Mesenchymal stem cell (in vitro differentiated cells and primary cell): ENCODE results near the gene PSMD1.

Experiments used
- DNase-seq: peaks from one replicate; pipeline ENCODE4 v3.0.0-alpha.2; 2013
- H2AFZ ChIP-seq: one replicate; pipeline ENCODE4 v1.6.1; 2013; ENCODE audit warnings: low read depth, mild to moderate bottlenecking, control low read depth, inconsistent platforms, low read length, moderate library complexity
- H2AK5ac ChIP-seq: 2 replicates; pipeline ENCODE4 v1.6.1; 2013; ENCODE audit warnings: low read length, moderate library complexity, mild to moderate bottlenecking, inconsistent platforms; ENCODE audit not compliant: severe bottlenecking
- H2BK120ac ChIP-seq: one replicate; pipeline ENCODE4 v1.6.1; 2013; ENCODE audit warnings: low read depth, mild to moderate bottlenecking, inconsistent platforms, low read length, moderate library complexity
- H2BK12ac ChIP-seq, 2 experiments: one replicate each; pipeline ENCODE4 v1.6.1; 2013; ENCODE audit warnings: inconsistent platforms in 2 of 2, low read length in 2 of 2, mild to moderate bottlenecking in 2 of 2, moderate library complexity in 2 of 2, control low read depth in 1 of 2
- H2BK15ac ChIP-seq: one replicate; pipeline ENCODE4 v1.6.1; 2013; ENCODE audit warnings: mild to moderate bottlenecking, low read depth, inconsistent platforms; ENCODE audit not compliant: poor library complexity, severe bottlenecking
- H2BK5ac ChIP-seq: 2 replicates; pipeline ENCODE4 v1.6.1; 2013; ENCODE audit warnings: low read depth, mild to moderate bottlenecking, low read length, control low read depth, inconsistent platforms; ENCODE audit not compliant: poor library complexity, severe bottlenecking
- H3K14ac ChIP-seq, 2 experiments: one replicate each; pipeline ENCODE4 v1.6.1; 2013; ENCODE audit warnings: inconsistent platforms in 2 of 2, low read length in 2 of 2, control low read depth in 1 of 2, mild to moderate bottlenecking in 1 of 2, moderate library complexity in 1 of 2
- H3K18ac ChIP-seq, 2 experiments: one replicate each; pipeline ENCODE4 v1.6.1; 2013; ENCODE audit warnings: inconsistent platforms in 2 of 2, low read length in 2 of 2, control low read depth in 1 of 2, low read depth in 1 of 2, mild to moderate bottlenecking in 1 of 2
- H3K23ac ChIP-seq, 2 experiments: one replicate each; pipeline ENCODE4 v1.6.1; 2013; ENCODE audit warnings: inconsistent platforms in 2 of 2, low read length in 2 of 2, mild to moderate bottlenecking in 2 of 2, moderate library complexity in 2 of 2, control low read depth in 1 of 2
- H3K27ac ChIP-seq: 2 replicates; pipeline ENCODE4 v1.5.1; 2013; ENCODE audit warnings: mild to moderate bottlenecking, moderate library complexity, low read length, control low read depth, inconsistent platforms; ENCODE audit not compliant: poor library complexity, severe bottlenecking
- H3K27me3 ChIP-seq, 2 experiments: 2 replicates each; pipeline versions ENCODE4 v1.6.1 to v1.7.0; 2013; ENCODE audit warnings: low read length in 2 of 2, mild to moderate bottlenecking in 2 of 2, moderate library complexity in 2 of 2, control low read depth in 1 of 2, inconsistent platforms in 1 of 2; ENCODE audit not compliant: control insufficient read depth in 1 of 2, insufficient read depth in 1 of 2
- H3K36me3 ChIP-seq, 2 experiments: 2 replicates each; pipeline versions ENCODE4 v1.6.1 to v1.7.0; 2013; ENCODE audit warnings: low read length in 2 of 2, control low read depth in 1 of 2, inconsistent platforms in 1 of 2, low read depth in 1 of 2, mild to moderate bottlenecking in 1 of 2; ENCODE audit not compliant: insufficient read depth in 2 of 2, control insufficient read depth in 1 of 2
- H3K4ac ChIP-seq, 2 experiments: one replicate each; pipeline ENCODE4 v1.6.1; 2013; ENCODE audit warnings: inconsistent platforms in 2 of 2, low read length in 2 of 2, mild to moderate bottlenecking in 2 of 2, moderate library complexity in 2 of 2, control low read depth in 1 of 2, low read depth in 1 of 2
- H3K4me1 ChIP-seq: 2 replicates; pipeline ENCODE4 v1.6.1; 2013; ENCODE audit warnings: low read depth, low read length, control low read depth; ENCODE audit not compliant: control insufficient read depth, insufficient read depth
- H3K4me2 ChIP-seq: 2 replicates; pipeline ENCODE4 v1.6.1; 2013; ENCODE audit warnings: low read length, mild to moderate bottlenecking, inconsistent platforms; ENCODE audit not compliant: poor library complexity, severe bottlenecking
- H3K4me3 ChIP-seq, 2 experiments: 2 replicates each; pipeline versions ENCODE4 v1.5.1 to v1.7.0; 2013; ENCODE audit warnings: low read length in 2 of 2, mild to moderate bottlenecking in 2 of 2, control low read depth in 1 of 2, low read depth in 1 of 2; ENCODE audit not compliant: insufficient read depth in 1 of 2
- H3K79me1 ChIP-seq: replicated peaks from 2 replicates; pipeline ENCODE4 v1.6.1; 2013; ENCODE audit warnings: mild to moderate bottlenecking, control low read depth, low read length, inconsistent platforms; ENCODE audit not compliant: poor library complexity, severe bottlenecking
- H3K9ac ChIP-seq: 2 replicates; pipeline ENCODE4 v1.7.0; 2013; ENCODE audit warnings: mild to moderate bottlenecking, low read length, moderate library complexity
- H3K9me3 ChIP-seq: 2 replicates; pipeline ENCODE4 v1.7.0; 2013; ENCODE audit warnings: mild to moderate bottlenecking, low read length; ENCODE audit not compliant: control insufficient read depth
- H4K8ac ChIP-seq: one replicate; pipeline ENCODE4 v1.6.1; 2013; ENCODE audit warnings: inconsistent platforms, mild to moderate bottlenecking, low read length, moderate library complexity
- H4K91ac ChIP-seq: one replicate; pipeline ENCODE4 v1.6.1; 2013; ENCODE audit warnings: mild to moderate bottlenecking, low read length, inconsistent platforms
- whole genome bisulfite sequencing: methylation state at CpG from one replicate; pipeline ENCODE4 v1.1.7; 2013; ENCODE audit warnings: mixed read lengths; 5-methylcytosine and 5-hydroxymethylcytosine counted together

Gene PSMD1

DNA sequence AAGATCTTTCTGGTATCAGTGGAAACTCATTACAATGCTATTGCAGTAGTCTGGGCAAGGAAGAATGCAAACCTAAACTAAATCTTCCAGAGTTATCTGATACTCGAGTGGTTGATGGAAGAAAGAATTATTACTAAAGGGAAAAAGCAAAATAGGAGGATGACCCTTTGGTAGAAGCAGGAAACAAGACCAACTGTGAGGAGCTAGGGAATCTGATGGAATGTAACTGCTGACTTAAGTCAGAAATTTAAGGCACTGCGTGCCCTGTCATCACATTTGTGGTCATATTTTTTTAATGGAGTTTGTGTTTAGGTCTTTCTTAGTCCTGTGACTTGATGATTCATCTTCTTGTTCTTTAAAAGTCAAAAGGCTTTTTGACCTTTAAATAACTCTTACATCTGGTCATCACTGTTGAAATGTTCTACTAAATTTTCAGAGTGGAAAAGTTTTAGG is 105.2 kb downstream of the PSMD1 start:
- peak; percentile 99 for DNase-seq
- peaks cover 3 to 45% of the 10 kb centered on the region in 2 experiments for H3K36me3 ChIP-seq
- no peak overlapping the region for H2BK5ac ChIP-seq
- peak overlapping the region; percentile 100 for H3K27ac ChIP-seq
- peak overlapping the region; percentile 87 for H3K9ac ChIP-seq
- H3K4me2 ChIP-seq: no peak overlapping the region
- no peak overlapping the region for H3K4ac ChIP-seq
- no peak overlapping the region for H2BK15ac ChIP-seq
- no peak overlapping the region for H2AK5ac ChIP-seq
- no peak overlapping the region for H2AFZ ChIP-seq
- no peak overlapping the region for H3K14ac ChIP-seq
- H3K79me1 ChIP-seq: peaks cover 3% of the 10 kb centered on the region
- no peaks in the 10 kb centered on the region for H3K9me3 ChIP-seq
- H2BK12ac ChIP-seq: no peak overlapping the region
- no peak overlapping the region for H3K23ac ChIP-seq
- no peak overlapping the region for H2BK120ac ChIP-seq
- WGBS: 0% methylated on average over 2 of the region's 2 CpGs
- no peak overlapping the region for H3K4me3 ChIP-seq
- no peak overlapping the region for H4K8ac ChIP-seq
- no peak overlapping the region for H3K18ac ChIP-seq
- H3K27me3 ChIP-seq: no peaks in the 10 kb centered on the region
- H3K4me1 ChIP-seq: peaks cover 11% of the 10 kb centered on the region
- no peak overlapping the region for H4K91ac ChIP-seq

DNA sequence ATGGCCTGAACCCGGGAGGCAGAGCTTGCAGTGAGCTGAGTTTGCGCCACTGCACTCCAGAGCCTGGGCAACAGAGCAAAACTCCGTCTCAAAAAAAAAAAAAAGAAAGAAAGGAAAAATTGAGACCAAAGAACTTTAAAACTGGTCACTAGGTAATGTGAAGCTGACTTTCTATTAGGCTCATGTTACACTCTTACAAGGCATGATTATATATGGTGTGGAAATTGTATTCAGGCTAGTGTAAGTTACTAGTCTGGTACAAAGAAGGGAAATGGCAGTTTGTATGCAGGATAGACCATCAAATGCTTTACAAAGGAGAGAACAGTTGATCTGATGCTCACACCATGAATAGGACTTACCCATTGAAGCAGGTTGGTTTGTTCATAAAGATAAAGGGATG is 106.3 kb downstream of the PSMD1 start:
- Histone ChIP-seq H3K14ac (no peak overlapping the region), H2BK12ac (peak overlapping the region in 1 of 2 experiments; percentile 59), H2BK5ac (no peak overlapping the region)

DNA sequence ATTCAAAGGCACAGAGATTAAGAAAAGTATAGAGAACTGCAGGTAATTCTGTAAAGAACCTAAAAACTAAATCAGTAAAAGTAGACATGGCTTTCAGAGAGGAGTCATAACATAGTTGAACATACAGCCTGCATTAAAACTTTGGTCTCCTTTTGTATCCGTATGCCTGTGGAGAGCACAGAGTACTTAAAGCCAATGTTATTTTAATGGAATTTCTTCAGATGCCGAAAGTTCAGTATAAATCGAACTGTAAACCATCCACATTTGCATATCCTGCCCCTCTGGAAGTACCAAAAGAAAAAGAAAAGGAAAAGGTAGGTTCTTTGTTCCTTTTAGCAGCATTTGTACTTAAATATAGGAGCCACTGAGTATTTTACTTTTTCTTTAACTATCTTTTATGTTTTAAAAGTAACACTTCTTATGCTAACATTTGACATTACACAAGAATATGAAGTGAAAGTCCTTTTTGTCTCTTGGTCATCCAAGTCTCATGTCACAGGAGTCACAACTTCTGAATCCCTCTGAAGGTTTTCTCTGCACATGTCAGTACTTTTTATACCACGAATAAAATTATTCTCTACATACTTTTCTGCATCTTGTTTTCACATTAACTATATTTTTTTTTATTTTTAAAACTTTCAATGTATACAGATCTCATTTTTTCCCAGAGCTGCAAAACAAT is 106.9 kb downstream of the PSMD1 start:
- H2BK15ac ChIP-seq: no peak overlapping the region
- H3K4ac ChIP-seq: peak overlapping the region in 1 of 2 experiments; percentile 22
- H3K27ac ChIP-seq: peak overlapping the region; percentile 85
- H3K4me2 ChIP-seq: no peak overlapping the region
- peak overlapping the region in 1 of 2 experiments; percentile 96 for H3K18ac ChIP-seq
- H3K23ac ChIP-seq: no peak overlapping the region
- H4K91ac ChIP-seq: no peak overlapping the region
- DNase-seq: no peak
- peaks cover 11% of the 10 kb centered on the region for H3K4me1 ChIP-seq
- no peaks in the 10 kb centered on the region for H3K79me1 ChIP-seq
- no peak overlapping the region for H2AFZ ChIP-seq
- peaks cover 3 to 56% of the 10 kb centered on the region in 2 experiments for H3K36me3 ChIP-seq
- no peak overlapping the region for H4K8ac ChIP-seq
- H2AK5ac ChIP-seq: peak overlapping the region; percentile 17
- H3K27me3 ChIP-seq: no peaks in the 10 kb centered on the region
- H3K9ac ChIP-seq: peak overlapping the region; percentile 55
- H3K9me3 ChIP-seq: no peaks in the 10 kb centered on the region
- H2BK12ac ChIP-seq: no peak overlapping the region
- 63% methylated on average over 2 of the region's 4 CpGs for WGBS
- H2BK120ac ChIP-seq: no peak overlapping the region
- H3K4me3 ChIP-seq: no peak overlapping the region
- H2BK5ac ChIP-seq: no peak overlapping the region
- H3K14ac ChIP-seq: no peak overlapping the region

More for the DNA sequence above, 106.3 kb downstream of the PSMD1 start:
- Histone ChIP-seq H3K4ac (peak overlapping the region in 1 of 2 experiments; percentile 22), H3K18ac (peak overlapping the region in 1 of 2 experiments; percentile 96), H2BK120ac (peak overlapping the region; percentile 73), H3K9me3 (no peaks in the 10 kb centered on the region), H2AFZ (no peak overlapping the region), H3K79me1 (no peaks in the 10 kb centered on the region), H2BK15ac (no peak overlapping the region), H3K4me1 (peaks cover 11% of the 10 kb centered on the region), H3K4me2 (no peak overlapping the region), H2AK5ac (peak overlapping the region; percentile 17), H4K8ac (no peak overlapping the region), H3K9ac (peak overlapping the region; percentile 55), H3K27ac (peak overlapping the region; percentile 85), H3K4me3 (no peak overlapping the region), H4K91ac (no peak overlapping the region), H3K23ac (no peak overlapping the region), H3K27me3 (no peaks in the 10 kb centered on the region), H3K36me3 (peaks cover 3 to 56% of the 10 kb centered on the region in 2 experiments)
- 85% methylated on average over 3 of the region's 3 CpGs for WGBS
- DNase-seq: peak; percentile 66

DNA sequence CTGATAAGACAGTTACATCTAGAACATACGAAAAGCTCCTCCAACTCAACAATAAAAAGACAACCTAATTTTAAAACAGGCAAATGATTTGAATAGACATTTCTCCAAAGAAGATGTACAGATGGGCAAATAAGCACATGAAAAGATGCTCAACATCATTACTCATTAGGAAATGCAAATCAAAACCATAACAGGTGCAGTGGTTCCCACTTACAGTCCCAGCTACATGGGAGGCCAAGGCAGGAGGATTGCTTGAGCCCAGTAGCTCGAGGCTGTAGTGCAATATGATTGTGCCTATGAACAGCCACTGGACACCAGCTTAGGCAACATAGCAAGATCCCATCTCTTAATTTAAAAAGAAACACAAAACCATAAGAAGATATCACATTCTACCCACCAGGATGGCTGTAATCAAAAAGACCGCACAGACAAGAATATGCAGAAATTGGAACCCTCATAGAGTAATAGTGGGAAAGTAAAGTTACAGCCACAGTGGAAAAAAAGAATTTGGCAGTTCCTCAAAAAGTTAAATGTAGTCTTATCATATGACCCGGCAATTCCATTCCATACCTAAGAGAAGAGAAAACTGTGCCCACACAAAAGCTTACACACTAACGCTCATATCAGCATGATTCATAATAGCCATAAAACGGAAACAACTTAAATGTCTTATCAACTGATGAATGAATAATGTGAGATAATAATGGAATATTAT is 111.2 kb downstream of the PSMD1 start:
- WGBS: 97% methylated on average over 3 of the region's 6 CpGs
- Histone ChIP-seq H3K27ac (no peak overlapping the region), H3K18ac (peak overlapping the region in 1 of 2 experiments; percentile 78), H2BK15ac (no peak overlapping the region), H3K36me3 (peaks cover 9 to 81% of the 10 kb centered on the region in 2 experiments), H3K9me3 (no peaks in the 10 kb centered on the region), H3K4me1 (no peaks in the 10 kb centered on the region), H3K4ac (peak overlapping the region in 1 of 2 experiments; percentile 87), H3K27me3 (no peaks in the 10 kb centered on the region), H3K23ac (no peak overlapping the region), H4K8ac (no peak overlapping the region), H2BK5ac (no peak overlapping the region), H3K4me3 (no peak overlapping the region), H3K14ac (peak overlapping the region in 1 of 2 experiments; percentile 39), H2AFZ (no peak overlapping the region), H3K9ac (no peak overlapping the region), H4K91ac (no peak overlapping the region), H2BK120ac (no peak overlapping the region), H2BK12ac (peak overlapping the region in 1 of 2 experiments; percentile 94), H2AK5ac (no peak overlapping the region), H3K79me1 (peaks cover 1% of the 10 kb centered on the region), H3K4me2 (no peak overlapping the region)
- no peak for DNase-seq
